Posterior vena cava (tissue), 2 donors: ENCODE data around the gene IL2RG. TPM values are rescaled to one million over a fixed set of nuclear protein-coding genes. Genes with fewer than 3 reads are reported as not detected.

Experiments
- DNase-seq: peaks from one replicate; pipeline ENCODE4 v3.0.0-alpha.2; 2020; ENCODE audit warnings: low spot score
- intact Hi-C, 2 donors: fragments of 100-400 bp; cut with DNase I; formaldehyde crosslinking; loops; one replicate each; pipeline versions ENCODE4 v1.14.1 to v1.14.2; 2022 to 2023
- total RNA-seq, 2 donors: library from RNA; stranded (reverse); fragmentation: NEBNext Ultra II Directional; extraction: Animal tissue kit (Norgen Biotek cat#: 25700); gene quantifications; one replicate each; pipeline ENCODE4 v1.2.1, GENCODE V29; 2021
- donor health status: DM: yes; HTN: yes; CAD: no.
- donor health status: DM: yes; HTN: yes; CAD: no.

The IL2RG gene
- total RNA-seq, 2 donors from 2014 or later: 2.6 to 4.8 TPM

DNA sequence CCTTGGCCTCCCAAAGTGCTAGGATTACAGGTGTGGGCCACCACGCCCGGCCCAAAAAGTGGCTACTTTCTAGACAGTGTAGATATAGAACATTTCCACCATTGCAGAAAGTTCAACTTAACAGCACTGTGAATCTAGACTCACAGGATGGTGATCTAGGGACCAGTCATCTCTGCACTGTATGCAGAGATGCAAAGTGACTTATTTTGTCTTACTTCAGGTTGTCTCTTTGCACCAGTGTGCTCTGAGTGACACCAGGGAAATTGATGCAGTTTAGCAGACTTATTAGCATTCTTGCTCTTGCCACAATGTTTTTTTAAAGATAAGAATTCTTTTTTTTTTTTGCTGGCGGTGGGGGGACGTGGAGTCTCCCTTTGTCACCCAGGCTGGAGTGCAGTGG is 28.6 kb downstream of the IL2RG start:
- intact Hi-C loops: no loop called here
- DNase-seq: no peak

DNA sequence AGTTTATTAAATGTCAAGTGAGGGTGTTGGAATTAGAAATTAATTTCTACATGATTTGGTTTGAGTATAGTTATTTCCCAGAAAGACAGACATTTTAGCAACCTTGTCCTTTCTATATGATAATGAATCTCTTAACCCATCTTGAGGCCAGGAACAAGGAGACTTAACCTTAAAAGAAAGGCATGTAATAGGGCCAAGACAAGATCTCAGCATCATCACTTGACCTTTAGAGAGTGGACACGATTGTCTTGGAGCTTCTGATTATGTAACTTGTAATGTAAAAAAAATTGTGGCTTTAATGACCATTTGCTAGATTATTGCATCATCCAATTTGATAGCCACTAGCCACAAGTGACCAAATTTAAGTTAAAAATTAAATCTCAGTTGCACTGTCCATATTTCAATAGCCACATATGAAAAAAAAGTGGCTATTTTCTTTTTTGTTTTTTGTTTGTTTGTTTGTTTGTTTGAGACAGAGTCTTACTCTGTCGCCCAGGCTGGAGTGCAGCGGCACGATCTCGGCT is 29.2 kb downstream of the IL2RG start:
- intact Hi-C loops: no loop called here
- DNase-seq: no peak

DNA sequence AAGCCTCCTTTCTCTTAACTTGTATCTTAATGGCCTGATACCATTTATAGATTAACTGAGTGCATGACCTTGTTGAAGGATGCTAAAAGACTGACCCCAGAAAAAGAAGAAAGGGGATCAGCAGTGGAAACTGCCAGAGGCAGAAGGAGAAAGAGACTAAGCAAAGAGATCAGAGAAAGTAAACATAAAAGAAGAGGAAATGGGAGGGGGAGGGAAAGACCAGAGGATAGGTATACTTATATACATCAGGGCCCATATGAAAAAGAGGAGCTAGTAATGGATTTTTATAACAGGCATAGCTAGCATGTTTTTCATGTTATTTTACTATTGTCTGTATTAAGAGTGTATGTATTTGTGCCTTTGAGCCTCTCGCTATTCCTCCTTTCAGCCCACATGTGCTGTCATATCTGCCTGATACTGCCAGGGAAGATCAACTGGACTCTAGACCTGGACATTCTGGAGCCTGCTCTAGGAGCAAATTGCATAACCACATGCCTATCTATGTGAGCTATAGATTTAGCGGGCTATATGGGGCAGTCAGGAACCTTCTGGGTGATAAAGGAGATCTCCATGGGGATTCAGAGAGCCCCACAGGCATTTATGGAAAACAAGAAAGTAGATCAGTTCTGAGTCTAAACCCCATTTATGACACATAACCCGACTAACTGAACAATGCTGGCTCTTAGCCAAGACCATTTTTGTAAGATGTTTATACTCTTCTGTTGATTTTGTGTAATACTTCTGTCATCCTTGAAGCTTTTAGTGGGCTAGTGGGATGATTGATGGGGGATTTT is 29.9 kb downstream of the IL2RG start:
- intact Hi-C loops: no loop called here
- DNase-seq: no peak

DNA sequence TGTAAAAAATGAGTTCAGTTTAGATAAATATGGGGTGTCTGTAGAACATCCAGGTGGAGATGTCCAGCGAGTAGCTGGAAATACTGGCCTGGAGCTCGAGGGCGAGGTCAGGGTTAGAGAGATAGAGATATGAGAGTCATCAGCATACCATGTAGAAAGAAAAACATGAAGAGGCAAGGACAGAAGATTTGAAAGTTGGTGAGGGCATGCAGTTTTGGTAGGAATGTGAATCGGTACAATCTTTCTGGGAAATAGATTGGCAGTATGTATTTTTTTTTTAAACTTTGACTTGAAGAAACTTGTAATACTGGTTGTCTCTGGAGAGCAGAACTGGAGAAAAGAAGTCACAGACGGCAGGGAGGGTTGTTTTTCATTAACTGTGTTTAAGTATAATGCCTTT is 40.8 kb downstream of the IL2RG start:
- intact Hi-C loops: no loop called here
- no peak for DNase-seq

DNA sequence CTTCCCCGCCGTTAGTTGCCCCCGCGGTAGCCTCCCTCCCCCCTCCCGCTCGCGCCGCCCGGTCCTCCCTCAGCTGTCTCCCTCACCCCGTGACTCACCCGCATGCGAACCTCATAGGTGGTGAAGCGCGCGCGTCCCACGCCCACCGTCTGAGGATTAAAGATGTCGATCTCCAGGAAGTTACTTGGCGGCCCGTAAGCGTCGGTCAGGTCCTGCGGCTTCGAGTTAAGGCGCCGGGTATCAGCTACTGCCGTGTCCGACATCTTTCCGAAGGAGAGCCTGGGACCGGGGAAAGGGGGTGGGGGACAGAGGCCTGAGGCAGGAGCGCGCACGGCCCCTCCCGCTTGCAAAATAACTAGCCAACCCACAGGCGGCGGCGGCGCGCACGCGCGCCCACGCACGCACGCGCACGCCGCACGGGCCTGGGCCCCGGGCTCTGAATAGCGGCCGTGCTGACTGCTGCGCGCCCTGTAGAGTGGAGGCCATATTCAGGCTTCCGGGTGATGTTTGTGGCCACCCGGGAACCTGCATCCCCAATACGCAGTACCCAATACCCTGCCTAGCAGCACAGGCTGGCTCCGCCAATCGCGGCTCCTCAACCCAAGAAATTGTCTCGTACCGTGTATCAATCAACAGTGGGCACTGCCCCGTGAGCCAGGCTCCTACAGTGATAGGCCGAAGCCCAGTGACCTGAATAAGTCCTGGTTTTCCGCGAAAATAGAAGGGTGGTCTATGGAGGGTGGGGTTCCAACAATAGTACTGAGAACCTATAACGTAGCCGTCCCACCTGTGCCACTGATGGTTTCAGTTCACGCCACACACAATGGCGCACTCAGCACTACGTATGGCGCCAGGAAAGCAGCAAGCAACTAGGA is 43.1 kb downstream of the IL2RG start, which contains the start of gene SNX12:
TSS of gene SNX12 (minus strand) at position 291 of the 875 bp plus-strand sequence. CDS start at position 263, 28 bp downstream.
- DNase-seq: peak; percentile 97
- intact Hi-C loops: no loop called here

DNA sequence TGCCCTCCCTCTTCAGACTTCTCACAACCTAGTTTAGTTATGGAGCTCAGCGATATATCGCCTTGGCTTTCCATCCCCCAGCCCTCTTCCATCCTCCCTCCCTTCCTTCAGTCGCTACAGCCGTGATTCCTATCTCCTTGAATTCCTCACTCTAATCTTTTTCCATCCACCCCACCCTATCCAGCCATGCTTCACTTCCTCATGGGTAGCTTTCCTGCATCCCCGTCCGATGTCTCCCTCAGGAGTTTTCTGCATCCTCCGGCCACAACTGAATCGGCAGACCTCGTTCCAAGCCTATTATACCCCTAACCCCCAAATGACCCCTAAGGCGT is 43.7 kb downstream of the IL2RG start:
- DNase-seq: no peak
- intact Hi-C loops: no loop called here

DNA sequence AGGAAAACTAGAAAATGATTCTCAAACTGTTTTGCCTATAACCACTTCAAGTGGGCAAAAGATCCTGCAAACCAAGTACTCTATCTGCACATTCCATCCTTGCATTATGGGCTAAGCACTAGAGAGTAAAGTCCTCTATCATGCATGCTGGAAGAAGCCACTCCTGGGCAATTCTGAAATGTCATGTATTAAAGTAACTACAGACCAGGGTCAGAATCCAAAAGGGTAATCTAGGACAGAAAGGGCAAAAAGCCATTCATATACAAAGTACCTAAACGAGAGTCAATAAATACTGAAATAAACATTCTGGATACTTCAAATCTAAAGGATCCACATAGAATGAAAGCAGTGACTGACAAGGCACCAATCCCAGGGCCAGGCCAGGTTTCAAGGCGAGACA is 44.3 kb downstream of the IL2RG start:
- no peak for DNase-seq
- intact Hi-C loops: no loop called here

DNA sequence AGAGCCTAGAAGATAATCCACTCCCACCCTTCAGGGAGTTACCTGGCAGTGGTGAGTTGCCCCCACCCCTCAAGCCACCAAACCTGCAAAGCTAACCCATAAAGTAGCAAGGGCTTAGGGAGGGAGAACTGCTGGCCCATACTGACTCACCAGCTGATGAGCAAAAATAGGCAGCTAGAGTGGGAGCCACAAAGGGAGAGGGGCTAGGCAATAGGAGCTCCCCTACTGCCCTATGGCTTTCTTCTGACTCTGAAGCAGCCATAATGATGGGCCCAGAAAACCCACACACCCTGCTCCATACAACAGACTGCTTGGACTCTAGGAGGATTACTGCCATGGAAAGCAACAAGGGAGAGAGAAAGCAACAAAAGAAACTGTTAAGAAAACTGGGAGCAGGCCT is 51.2 kb downstream of the IL2RG start:
- intact Hi-C loops: no loop called here
- DNase-seq: no peak

DNA sequence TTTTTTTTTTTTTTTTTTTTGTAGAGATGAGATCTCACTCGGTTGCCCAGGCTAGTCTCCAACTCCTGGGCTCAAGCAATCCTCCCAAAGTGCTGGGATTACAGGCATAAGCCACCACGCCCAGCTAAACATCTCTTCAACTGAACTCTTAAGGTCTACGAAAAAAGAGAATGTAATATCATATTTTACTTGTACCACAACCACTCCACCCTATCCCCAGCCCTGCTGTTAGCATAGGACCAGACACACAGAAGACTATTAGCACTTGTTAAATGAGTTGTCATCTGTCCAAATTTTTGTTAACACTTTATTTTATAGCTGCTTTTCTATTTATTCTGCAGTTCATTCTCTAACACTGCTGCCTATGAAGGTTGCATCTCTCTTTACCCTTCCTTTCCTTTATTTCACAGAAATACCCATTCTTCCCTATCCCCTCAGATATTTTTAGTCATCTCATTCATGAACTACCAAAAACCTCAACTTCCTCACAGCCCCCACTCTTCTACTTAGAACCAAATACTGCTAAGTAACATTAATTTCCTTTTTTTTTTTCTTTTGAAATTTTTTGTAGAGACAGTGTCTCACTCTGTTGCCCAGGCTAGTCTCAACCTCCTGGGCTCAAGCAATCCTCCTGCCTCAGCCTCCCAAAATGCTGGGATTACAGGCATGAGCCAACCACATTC is 53.4 kb downstream of the IL2RG start:
- no peak for DNase-seq
- intact Hi-C loops: no loop called here

Other genes with a start within 250 kb of the IL2RG start
- gene TEX11, start 202.9 kb downstream of the IL2RG start, total RNA-seq: not detected
- gene SLC7A3, start 180.5 kb downstream of the IL2RG start, total RNA-seq: not detected
- gene SNX12, start 43.2 kb downstream of the IL2RG start, total RNA-seq: 10 to 100 TPM; 54.6 to 59.3 TPM
- gene FOXO4, start 15.7 kb downstream of the IL2RG start, total RNA-seq: 10 to 100 TPM; 21.5 to 26.7 TPM
- gene CXorf65, start 4.8 kb downstream of the IL2RG start, total RNA-seq: not detected
- 10 to 100 TPM; 29.2 to 33.0 TPM for gene MED12, start 7.0 kb upstream of the IL2RG start, total RNA-seq
- 1 to 10 TPM in 1 of 2 donors, under 1 TPM in 1; 0.67 to 2.3 TPM for gene NLGN3, start 33.3 kb upstream of the IL2RG start, total RNA-seq
- not detected for gene GJB1, start 111.6 kb upstream of the IL2RG start, total RNA-seq
- gene ZMYM3, start 142.6 kb upstream of the IL2RG start, total RNA-seq: 10 to 100 TPM; 12.5 to 16.0 TPM
- 100 to 1,000 TPM; 166 to 175 TPM for gene NONO, start 172.1 kb upstream of the IL2RG start, total RNA-seq
- 10 to 100 TPM in 1 of 2 donors, 1 to 10 TPM in 1; 9.3 to 13.0 TPM for gene ITGB1BP2, start 190.2 kb upstream of the IL2RG start, total RNA-seq